Natural killer cell (primary cell): ENCODE data around the gene BLM. TPM values are rescaled to one million over a fixed set of nuclear protein-coding genes. Genes with fewer than 3 reads are reported as not detected.
A peak's percentile ranks its signal among the peaks of the same experiment; 100 is the strongest.

Source experiments
- ATAC-seq, 3 donors: fragments of 150-1000 bp in 2 of 3; fragments of 200-7000 bp in 1 of 3; cut with Tn5 transposase; 1 replicate in 1 of 3; 2 replicates in 2 of 3; pipeline ENCODE4 v1.10.0; 2021; ENCODE audit warnings: mild to moderate bottlenecking in 2 of 3, moderate library complexity in 2 of 3
- DNase-seq, 2 donors: peaks; one replicate each; pipeline versions ENCODE4 v3.0.0 to v3.0.0-alpha.2; 2013 to 2021; ENCODE audit warnings: mixed read lengths in 1 of 2
- H3K27ac ChIP-seq: one replicate; pipeline ENCODE4 v1.5.1; 2013; ENCODE audit warnings: mild to moderate bottlenecking, low read length
- H3K27me3 ChIP-seq: one replicate; pipeline ENCODE4 v1.6.1; 2013; ENCODE audit warnings: low read length; ENCODE audit not compliant: control insufficient read depth, insufficient read depth
- H3K36me3 ChIP-seq: one replicate; pipeline ENCODE4 v1.6.1; 2013; ENCODE audit warnings: low read length; ENCODE audit not compliant: control insufficient read depth, insufficient read depth
- H3K4me1 ChIP-seq: one replicate; pipeline ENCODE4 v1.6.1; 2013; ENCODE audit warnings: low read length; ENCODE audit not compliant: control insufficient read depth, insufficient read depth
- H3K4me3 ChIP-seq: one replicate; pipeline ENCODE4 v1.5.1; 2013; ENCODE audit warnings: low read length
- H3K9me3 ChIP-seq: one replicate; pipeline ENCODE4 v1.6.1; 2013; ENCODE audit warnings: low read length; ENCODE audit not compliant: control insufficient read depth, insufficient read depth
- H3K27ac Mint-ChIP-seq, 2 donors: one replicate each; pipeline ENCODE4 v1.8.0; 2022; ENCODE audit warnings: mild to moderate bottlenecking in 2 of 2, mixed read lengths in 2 of 2, moderate library complexity in 1 of 2
- H3K27me3 Mint-ChIP-seq, 2 donors: one replicate each; pipeline ENCODE4 v1.8.0; 2022; ENCODE audit warnings: low read depth in 2 of 2, mixed read lengths in 2 of 2
- H3K36me3 Mint-ChIP-seq: one replicate; pipeline ENCODE4 v1.8.0; 2022; ENCODE audit warnings: mixed read lengths
- H3K4me1 Mint-ChIP-seq, 2 donors: one replicate each; pipeline ENCODE4 v1.8.0; 2022; ENCODE audit warnings: mixed read lengths in 2 of 2
- H3K4me3 Mint-ChIP-seq: one replicate; pipeline ENCODE4 v1.8.0; 2022; ENCODE audit warnings: mild to moderate bottlenecking, moderate library complexity, mixed read lengths
- H3K9me3 Mint-ChIP-seq, 2 donors: one replicate each; pipeline ENCODE4 v1.8.0; 2022; ENCODE audit warnings: mixed read lengths in 2 of 2
- WGBS: methylation state at CpG from one replicate; pipeline ENCODE4 v1.1.7; 2013; ENCODE audit warnings: missing lambda C conversion rate; ENCODE audit not compliant: insufficient coverage; 5-methylcytosine and 5-hydroxymethylcytosine counted together
- intact Hi-C: fragments of 100-400 bp; cut with micrococcal nuclease; formaldehyde crosslinking; loops from one replicate; pipeline ENCODE4 v1.14.2; 2022
- total RNA-seq, 4 donors: library from RNA; stranded (reverse); fragments of 120-200 nt in 1 of 4; gene quantifications; one replicate each; pipeline versions ENCODE4 v1.2.3 to v1.2.4, GENCODE V29; 2013 to 2022
- TF ChIP-seq, protein P1 (sequence below): fragments of 200-600 bp; IDR thresholded peaks from one replicate; pipeline ENCODE4 v1.8.0; 2022; ENCODE audit warnings: antibody characterized with exemption

BLM gene
- total RNA-seq, 3 donors from 2014 or later (not counting 1 experiment from before 2014, with no cell fraction given), result 9.9 to 15.9 (median 14.1) TPM

GRCh38 chr15:90769375-90769774 is 52.2 kb downstream of the BLM start:
- ATAC-seq (no peak), DNase-seq (no peak)
- no peaks in the 10 kb centered on the region for H3K36me3 Mint-ChIP-seq
- H3K4me1 Mint-ChIP-seq, result no peaks in the 10 kb centered on the region
- Histone ChIP-seq H3K27ac (no peak overlapping the region), H3K9me3 (no peaks in the 10 kb centered on the region), H3K4me1 (no peaks in the 10 kb centered on the region), H3K4me3 (no peak overlapping the region), H3K27me3 (no peaks in the 10 kb centered on the region), H3K36me3 (peaks cover 17% of the 10 kb centered on the region)
- H3K27ac Mint-ChIP-seq, result no peak overlapping the region
- no peaks in the 10 kb centered on the region for H3K27me3 Mint-ChIP-seq
- TF ChIP-seq, protein P1, sequence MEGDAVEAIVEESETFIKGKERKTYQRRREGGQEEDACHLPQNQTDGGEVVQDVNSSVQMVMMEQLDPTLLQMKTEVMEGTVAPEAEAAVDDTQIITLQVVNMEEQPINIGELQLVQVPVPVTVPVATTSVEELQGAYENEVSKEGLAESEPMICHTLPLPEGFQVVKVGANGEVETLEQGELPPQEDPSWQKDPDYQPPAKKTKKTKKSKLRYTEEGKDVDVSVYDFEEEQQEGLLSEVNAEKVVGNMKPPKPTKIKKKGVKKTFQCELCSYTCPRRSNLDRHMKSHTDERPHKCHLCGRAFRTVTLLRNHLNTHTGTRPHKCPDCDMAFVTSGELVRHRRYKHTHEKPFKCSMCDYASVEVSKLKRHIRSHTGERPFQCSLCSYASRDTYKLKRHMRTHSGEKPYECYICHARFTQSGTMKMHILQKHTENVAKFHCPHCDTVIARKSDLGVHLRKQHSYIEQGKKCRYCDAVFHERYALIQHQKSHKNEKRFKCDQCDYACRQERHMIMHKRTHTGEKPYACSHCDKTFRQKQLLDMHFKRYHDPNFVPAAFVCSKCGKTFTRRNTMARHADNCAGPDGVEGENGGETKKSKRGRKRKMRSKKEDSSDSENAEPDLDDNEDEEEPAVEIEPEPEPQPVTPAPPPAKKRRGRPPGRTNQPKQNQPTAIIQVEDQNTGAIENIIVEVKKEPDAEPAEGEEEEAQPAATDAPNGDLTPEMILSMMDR, result no peak
- WGBS, result 94% methylated on average over 8 of the region's 10 CpGs
- H3K4me3 Mint-ChIP-seq, result no peak overlapping the region
- no peaks in the 10 kb centered on the region for H3K9me3 Mint-ChIP-seq
- intact Hi-C loops, result no loop called here

DNA sequence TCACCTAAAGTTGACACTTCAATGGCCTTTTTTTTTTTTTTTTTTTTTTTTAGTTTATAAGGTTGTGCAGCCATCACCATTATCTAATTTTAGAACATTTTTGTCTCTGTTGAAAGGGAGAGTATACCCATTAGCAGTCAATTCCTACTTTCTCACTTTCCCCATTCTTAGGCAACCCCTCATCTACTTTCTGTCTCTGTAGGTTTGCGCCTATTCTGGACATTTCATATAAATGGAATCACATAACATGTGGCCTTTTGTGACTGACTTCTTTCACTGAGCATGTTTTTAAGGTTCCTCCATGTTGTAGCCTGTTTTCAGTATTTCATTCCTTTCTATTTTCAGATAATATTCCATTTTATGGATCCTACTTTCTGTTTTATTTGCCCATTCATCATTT is 56.3 kb downstream of the BLM start:
- no peak for DNase-seq
- H3K4me3 Mint-ChIP-seq, result no peak overlapping the region
- no peaks in the 10 kb centered on the region for H3K27me3 Mint-ChIP-seq
- no peaks in the 10 kb centered on the region for H3K9me3 Mint-ChIP-seq
- Histone ChIP-seq H3K27ac (no peak overlapping the region), H3K27me3 (no peaks in the 10 kb centered on the region), H3K36me3 (peaks cover 11% of the 10 kb centered on the region), H3K4me3 (no peak overlapping the region), H3K9me3 (no peaks in the 10 kb centered on the region), H3K4me1 (no peaks in the 10 kb centered on the region)
- no peak overlapping the region for H3K27ac Mint-ChIP-seq
- WGBS, result 100% methylated on average over 1 of the region's 1 CpG
- intact Hi-C loops, result no loop called here
- TF ChIP-seq, protein P1, result no peak
- H3K4me1 Mint-ChIP-seq, result no peaks in the 10 kb centered on the region
- ATAC-seq, result no peak
- no peaks in the 10 kb centered on the region for H3K36me3 Mint-ChIP-seq

DNA sequence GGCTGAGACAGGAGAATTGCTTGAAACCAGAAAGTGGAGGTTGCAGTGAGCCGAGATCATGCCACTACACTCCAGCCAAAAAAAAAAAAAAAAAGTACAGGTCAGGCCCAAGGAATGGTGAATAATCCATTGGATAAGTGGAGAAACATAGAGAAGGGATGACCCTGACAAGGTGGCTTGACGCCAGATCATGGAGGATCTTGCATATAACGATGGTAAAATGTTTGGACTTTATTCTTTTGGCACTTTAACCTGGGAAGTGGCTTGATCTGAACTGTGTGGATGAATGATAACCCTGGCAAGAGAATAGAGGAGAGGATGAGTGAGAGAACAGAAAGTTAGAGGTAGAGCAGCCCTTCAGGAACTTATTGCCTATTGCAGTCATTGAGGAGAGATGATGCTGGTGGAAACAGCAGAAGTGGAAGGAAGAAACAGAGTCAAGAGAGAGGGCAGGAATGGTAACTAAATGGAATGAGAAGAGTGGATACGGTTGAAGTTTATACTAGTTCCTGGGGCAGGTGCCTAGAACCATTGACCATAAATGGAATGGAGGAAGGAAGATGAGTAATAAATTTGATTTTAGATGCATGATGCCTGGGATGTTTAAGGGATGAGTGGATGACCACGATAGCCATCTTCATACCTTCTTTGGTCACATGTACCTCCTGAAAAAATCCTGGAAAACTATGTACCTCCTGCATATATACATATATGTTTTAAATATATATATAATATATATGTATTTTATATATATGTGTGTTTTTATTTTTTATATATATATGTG is 57.8 kb downstream of the BLM start:
- WGBS, result 93% methylated on average over 4 of the region's 5 CpGs
- Mint-ChIP-seq H3K9me3 (peaks cover 0 to 2% of the 10 kb centered on the region in 2 donors), H3K27me3 (no peaks in the 10 kb centered on the region), H3K36me3 (no peaks in the 10 kb centered on the region), H3K4me3 (no peak overlapping the region), H3K27ac (no peak overlapping the region), H3K4me1 (peaks cover 4 to 6% of the 10 kb centered on the region in 2 donors)
- TF ChIP-seq, protein P1, result no peak
- peaks cover 4% of the 10 kb centered on the region for H3K36me3 ChIP-seq
- H3K4me1 ChIP-seq, result no peaks in the 10 kb centered on the region
- intact Hi-C loops, result no loop called here
- H3K27ac ChIP-seq, result no peak overlapping the region
- no peak for DNase-seq
- ATAC-seq, result no peak
- no peaks in the 10 kb centered on the region for H3K27me3 ChIP-seq
- H3K9me3 ChIP-seq, result no peaks in the 10 kb centered on the region
- H3K4me3 ChIP-seq, result no peak overlapping the region

DNA sequence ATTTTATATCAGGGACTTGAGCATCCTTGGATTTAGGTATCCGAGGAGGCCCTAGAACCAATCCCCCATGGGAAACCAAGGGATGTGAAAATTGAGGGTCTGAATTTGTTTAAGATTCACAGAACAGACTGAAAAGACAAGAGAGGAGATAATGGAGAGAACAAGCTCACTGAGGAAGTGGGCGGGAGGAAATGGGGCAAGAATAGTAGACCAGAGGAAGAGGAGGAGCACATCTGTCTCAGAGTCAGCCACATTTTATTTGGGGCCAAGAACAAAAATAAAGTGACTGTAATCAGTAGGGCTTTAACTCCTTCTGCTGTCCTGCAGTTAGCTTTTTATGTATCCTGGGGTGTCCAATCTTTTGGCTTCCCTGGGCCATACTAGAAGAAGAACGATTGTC is 63.8 kb downstream of the BLM start:
- peak; percentile 38 to 82 (median 71) for ATAC-seq
- peak overlapping the region; percentile 79 for H3K4me3 Mint-ChIP-seq

More for the DNA sequence above, 63.8 kb downstream of the BLM start:
- DNase-seq, result peak in 1 of 2 donors; percentile 29
- Histone ChIP-seq H3K4me1 (peaks cover 15% of the 10 kb centered on the region), H3K9me3 (no peaks in the 10 kb centered on the region), H3K27me3 (no peaks in the 10 kb centered on the region), H3K4me3 (no peak overlapping the region), H3K36me3 (no peaks in the 10 kb centered on the region), H3K27ac (peak overlapping the region; percentile 1)
- TF ChIP-seq, protein P1, result no peak
- peak overlapping the region; percentile 83 to 85 for H3K27ac Mint-ChIP-seq
- peaks cover 10% of the 10 kb centered on the region for H3K36me3 Mint-ChIP-seq
- no peaks in the 10 kb centered on the region for H3K27me3 Mint-ChIP-seq
- H3K9me3 Mint-ChIP-seq, result peaks cover 2 to 3% of the 10 kb centered on the region in 2 donors
- H3K4me1 Mint-ChIP-seq, result peaks cover 20 to 24% of the 10 kb centered on the region in 2 donors
- whole genome bisulfite sequencing, result 82% methylated on average over 3 of the region's 3 CpGs
- intact Hi-C loops, result no loop called here
